CD8-positive, alpha-beta memory T cell (primary cell): ENCODE measurements around the gene HOOK2. TPM values are rescaled to one million over a fixed set of nuclear protein-coding genes. Genes with fewer than 3 reads are reported as not detected.
"Not testable (repeated sequence)": the region's sequence is repeated elsewhere in the genome, so short reads cannot be mapped to it uniquely, and the experiment has no call there.

Source experiments
- CTCF ChIA-PET: fragments of 350-600 bp; sonication (Branson Sonifier 250); formaldehyde crosslinking; loops from one replicate; lab custom pipeline; 2021; ENCODE audit warnings: antibody characterized with exemption; lab: Charles Lee
- POLR2A ChIA-PET: fragments of 350-600 bp; sonication (Branson Sonifier 250); formaldehyde crosslinking; loops from one replicate; lab custom pipeline; 2021; ENCODE audit warnings: antibody characterized with exemption; lab: Charles Lee
- DNase-seq, 5 donors: peaks; one replicate each; pipeline versions ENCODE4 v3.0.0 to v3.0.0-alpha.2; 2020 to 2022; ENCODE audit warnings: mixed read lengths in 1 of 5
- H3K27ac ChIP-seq: one replicate; pipeline ENCODE4 v1.7.0; 2013; ENCODE audit warnings: low read depth, mild to moderate bottlenecking, low read length, moderate library complexity
- H3K27me3 ChIP-seq: 2 replicates; pipeline ENCODE4 v1.7.0; 2013; ENCODE audit warnings: low read length, mild to moderate bottlenecking; ENCODE audit not compliant: insufficient read depth, poor library complexity, severe bottlenecking
- H3K36me3 ChIP-seq: 2 replicates; pipeline ENCODE4 v1.7.0; 2013; ENCODE audit warnings: mild to moderate bottlenecking, low read length, moderate library complexity; ENCODE audit not compliant: insufficient read depth
- H3K4me1 ChIP-seq: 2 replicates; pipeline ENCODE4 v1.7.0; 2013; ENCODE audit warnings: mild to moderate bottlenecking, low read length, moderate library complexity; ENCODE audit not compliant: insufficient read depth
- H3K4me3 ChIP-seq: 2 replicates; pipeline ENCODE4 v1.7.0; 2013; ENCODE audit warnings: mild to moderate bottlenecking, low read length
- H3K9me3 ChIP-seq: 2 replicates; pipeline ENCODE4 v1.7.0; 2013; ENCODE audit warnings: mild to moderate bottlenecking, low read length
- H3K27ac Mint-ChIP-seq, 8 donors: one replicate each; pipeline ENCODE4 v1.8.0; 2020 to 2021; ENCODE audit warnings: mixed read lengths in 8 of 8, mild to moderate bottlenecking in 6 of 8, inconsistent platforms in 3 of 8, moderate library complexity in 3 of 8
- H3K27me3 Mint-ChIP-seq, 2 donors: one replicate each; pipeline ENCODE4 v1.8.0; 2020 to 2021; ENCODE audit warnings: mixed read lengths in 2 of 2, mild to moderate bottlenecking in 1 of 2, moderate library complexity in 1 of 2
- H3K36me3 Mint-ChIP-seq, 3 donors: one replicate each; pipeline ENCODE4 v1.8.0; 2020 to 2021; ENCODE audit warnings: mixed read lengths in 3 of 3, inconsistent platforms in 1 of 3, mild to moderate bottlenecking in 1 of 3
- H3K4me1 Mint-ChIP-seq, 3 donors: one replicate each; pipeline ENCODE4 v1.8.0; 2020 to 2021; ENCODE audit warnings: mixed read lengths in 3 of 3, inconsistent platforms in 1 of 3, mild to moderate bottlenecking in 1 of 3
- H3K4me3 Mint-ChIP-seq, 7 donors: one replicate each; pipeline ENCODE4 v1.8.0; 2020 to 2021; ENCODE audit warnings: mixed read lengths in 7 of 7, mild to moderate bottlenecking in 6 of 7, moderate library complexity in 4 of 7, inconsistent platforms in 2 of 7
- H3K9me3 Mint-ChIP-seq, 5 donors: one replicate each; pipeline ENCODE4 v1.8.0; 2020 to 2022; ENCODE audit warnings: mixed read lengths in 5 of 5, mild to moderate bottlenecking in 3 of 5, moderate library complexity in 2 of 5, inconsistent platforms in 1 of 5
- polyA plus RNA-seq: library from polyadenylated mRNA; unstranded; fragments of 300-500 nt; fragmentation: Illumina TruSeq; gene quantifications from one replicate; pipeline ENCODE4 v1.2.3, GENCODE V29; 2021
- total RNA-seq, 2 experiments: library from RNA; stranded (reverse); gene quantifications; one replicate each; pipeline ENCODE4 v1.2.3, GENCODE V29; 2021

HOOK2 gene
- total and polyA plus RNA-seq, 3 experiments from 2014 or later: 2.9 to 11.4 (median 9.8) TPM

DNA sequence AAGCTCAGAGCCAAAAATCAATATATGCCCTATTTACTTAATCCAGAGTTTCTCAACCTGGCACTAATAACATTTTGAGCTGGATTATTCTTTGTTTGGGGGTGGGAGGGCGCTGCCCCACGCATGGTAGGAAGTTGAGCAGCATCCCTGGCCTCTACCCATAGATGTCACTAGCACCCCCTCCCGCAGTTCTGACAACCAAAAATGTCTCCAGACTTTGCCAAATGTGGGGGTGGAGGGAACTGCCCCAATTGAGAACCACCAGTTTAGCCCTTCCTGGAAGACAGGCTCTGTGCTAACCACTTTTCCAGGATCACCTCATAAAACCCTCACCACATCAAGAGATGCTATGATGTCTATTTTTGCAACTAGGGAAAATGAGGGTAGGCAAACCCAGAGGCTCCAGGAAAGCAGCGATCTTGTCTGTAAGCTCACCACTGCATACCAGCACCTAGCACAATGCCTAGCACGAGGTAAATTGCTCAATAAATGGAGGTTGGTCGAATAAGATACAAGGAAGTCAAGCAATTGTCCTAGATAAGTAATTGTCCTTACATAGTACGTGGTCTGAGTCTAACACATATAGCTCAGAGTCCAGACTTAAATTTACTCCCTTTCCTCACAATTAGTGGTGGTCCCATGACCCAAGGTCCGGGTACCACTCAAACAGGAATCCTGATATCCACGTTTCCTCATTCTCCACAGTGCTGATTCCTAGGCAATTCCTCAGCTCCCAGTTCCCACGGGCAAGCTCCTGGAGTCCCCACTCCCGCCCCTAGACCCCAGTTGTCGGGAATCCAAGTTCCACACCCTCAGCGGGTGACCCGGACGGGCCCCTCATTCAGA lies 41.8 kb downstream of the HOOK2 start:
- peaks cover 41% of the 10 kb centered on the region for H3K4me1 ChIP-seq
- no peaks in the 10 kb centered on the region for H3K9me3 Mint-ChIP-seq
- no peaks in the 10 kb centered on the region for H3K27me3 Mint-ChIP-seq
- peaks cover 26% of the 10 kb centered on the region for H3K36me3 ChIP-seq
- H3K4me3 Mint-ChIP-seq: peak overlapping the region; percentile 90 to 98 (median 93)
- peak in 3 of 5 donors; percentile 21 to 59 (median 48) for DNase-seq
- peak overlapping the region; percentile 84 to 96 (median 92) for H3K27ac Mint-ChIP-seq
- peaks cover 46 to 59% (median 46%) of the 10 kb centered on the region in 3 donors for H3K4me1 Mint-ChIP-seq
- no peaks in the 10 kb centered on the region for H3K27me3 ChIP-seq
- H3K36me3 Mint-ChIP-seq: peaks cover 0 to 52% (median 11%) of the 10 kb centered on the region in 3 donors
- no peaks in the 10 kb centered on the region for H3K9me3 ChIP-seq
- peak overlapping the region; percentile 68 for H3K4me3 ChIP-seq
- POLR2A ChIA-PET: interaction anchor here (0.6 to 4.9 kb wide), 8 partner anchors 11 to 369 kb away, joined by 3 to 38 read pairs (median 4); partner anchors contain the start of genes DHPS, FBXW9, JUNB and TNPO2
- CTCF ChIA-PET: interaction anchor here (1.0 to 3.8 kb wide), 11 partner anchors 9 to 113 kb away, joined by 3 to 25 read pairs (median 4); partner anchors contain the start of gene TNPO2
- H3K27ac ChIP-seq: peak overlapping the region; percentile 88

DNA sequence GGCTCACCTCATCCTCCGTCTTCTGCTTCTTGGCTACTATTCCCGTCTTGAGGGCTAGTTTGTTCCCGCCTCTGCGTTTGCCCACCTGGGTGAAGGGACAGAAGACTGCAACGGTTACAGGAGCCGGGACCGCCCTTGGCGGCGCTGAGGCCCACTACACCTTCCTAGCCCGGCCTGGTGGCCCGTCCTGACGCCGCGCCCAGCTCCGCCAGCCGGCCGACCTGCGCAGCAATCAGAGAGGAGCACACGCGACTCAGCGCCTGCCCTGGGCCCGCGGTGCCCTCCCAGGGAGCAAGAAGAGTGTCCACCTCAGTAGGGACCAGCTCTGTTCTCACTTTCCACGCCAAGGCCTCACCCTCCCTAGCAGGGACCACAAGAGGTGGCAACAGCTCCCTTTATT lies 44.0 kb downstream of the HOOK2 start:
- Mint-ChIP-seq H3K36me3 (peaks cover 0 to 55% (median 9%) of the 10 kb centered on the region in 3 donors), H3K4me1 (peaks cover 28 to 40% (median 30%) of the 10 kb centered on the region in 3 donors), H3K9me3 (no peaks in the 10 kb centered on the region), H3K27ac (no peak overlapping the region), H3K4me3 (peak overlapping the region in 1 of 7 donors; percentile 48), H3K27me3 (no peaks in the 10 kb centered on the region)
- Histone ChIP-seq H3K27ac (no peak overlapping the region), H3K4me3 (no peak overlapping the region), H3K27me3 (no peaks in the 10 kb centered on the region), H3K36me3 (peaks cover 24% of the 10 kb centered on the region), H3K9me3 (no peaks in the 10 kb centered on the region), H3K4me1 (peaks cover 25% of the 10 kb centered on the region)
- no peak for DNase-seq
- POLR2A ChIA-PET: interaction anchor here (0.7 to 1.1 kb wide), 2 partner anchors 8 to 35 kb away, joined by 5 to 11 read pairs; partner anchors contain the start of gene FBXW9
- CTCF ChIA-PET: interaction anchor here (1.1 to 2.5 kb wide), 2 partner anchors 27 to 116 kb away, joined by 3 to 5 read pairs; no protein-coding TSS in a partner anchor

DNA sequence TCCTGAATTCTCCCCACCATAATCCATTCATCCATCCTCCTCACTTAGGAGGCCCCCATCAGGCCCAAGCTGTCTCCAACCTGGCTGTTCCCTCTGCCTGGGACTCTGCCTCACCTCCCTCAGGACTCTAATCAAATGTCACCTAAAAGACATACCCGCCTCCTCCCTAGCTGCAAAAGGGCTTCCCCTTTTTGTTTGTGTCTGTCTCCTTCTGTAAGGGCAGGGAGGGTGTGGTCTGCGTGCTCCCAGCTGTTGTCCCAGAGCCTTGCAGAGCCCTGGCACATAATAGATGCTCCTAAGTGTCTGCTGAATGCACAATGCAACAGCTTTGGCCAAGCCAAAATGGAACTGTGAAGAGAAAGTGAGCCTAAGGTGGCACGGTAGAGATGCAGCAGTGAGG lies 45.3 kb downstream of the HOOK2 start:
- Mint-ChIP-seq H3K27me3 (no peaks in the 10 kb centered on the region), H3K4me3 (peak overlapping the region in 2 of 7 donors; percentile 6 to 51), H3K36me3 (peaks cover 0 to 55% (median 9%) of the 10 kb centered on the region in 3 donors), H3K27ac (peak overlapping the region in 2 of 8 donors; percentile 17 to 36), H3K9me3 (no peaks in the 10 kb centered on the region), H3K4me1 (peaks cover 28 to 36% (median 28%) of the 10 kb centered on the region in 3 donors)
- POLR2A ChIA-PET: interaction anchor here (0.6 kb wide), 1 partner anchor 12 kb away, joined by 3 read pairs; no protein-coding TSS in a partner anchor
- Histone ChIP-seq H3K4me1 (peaks cover 25% of the 10 kb centered on the region), H3K4me3 (no peak overlapping the region), H3K36me3 (peaks cover 24% of the 10 kb centered on the region), H3K27ac (no peak overlapping the region), H3K9me3 (no peaks in the 10 kb centered on the region), H3K27me3 (no peaks in the 10 kb centered on the region)
- no peak for DNase-seq
- CTCF ChIA-PET: interaction anchor here (0.8 kb wide), 1 partner anchor 13 kb away, joined by 3 read pairs; no protein-coding TSS in a partner anchor

- H3K4me1 Mint-ChIP-seq: peaks cover 33 to 42% (median 34%) of the 10 kb centered on the region in 3 donors
- CTCF ChIA-PET: interaction anchor here (1.7 kb wide), 1 partner anchor 38 kb away, joined by 4 read pairs; no protein-coding TSS in a partner anchor
- H3K27me3 Mint-ChIP-seq: no peaks in the 10 kb centered on the region
- H3K4me3 Mint-ChIP-seq: no peak overlapping the region
- no peak overlapping the region for H3K27ac Mint-ChIP-seq
- Histone ChIP-seq H3K4me3 (no peak overlapping the region), H3K27me3 (no peaks in the 10 kb centered on the region), H3K9me3 (no peaks in the 10 kb centered on the region), H3K36me3 (peaks cover 24% of the 10 kb centered on the region), H3K27ac (no peak overlapping the region), H3K4me1 (peaks cover 23% of the 10 kb centered on the region)
- DNase-seq: no peak
- peaks cover 0 to 44% (median 9%) of the 10 kb centered on the region in 3 donors for H3K36me3 Mint-ChIP-seq
- POLR2A ChIA-PET: no interaction called here
- no peaks in the 10 kb centered on the region for H3K9me3 Mint-ChIP-seq
Measured at GRCh38 chr19:12727745-12728433, 47.5 kb downstream of the HOOK2 start.

DNA sequence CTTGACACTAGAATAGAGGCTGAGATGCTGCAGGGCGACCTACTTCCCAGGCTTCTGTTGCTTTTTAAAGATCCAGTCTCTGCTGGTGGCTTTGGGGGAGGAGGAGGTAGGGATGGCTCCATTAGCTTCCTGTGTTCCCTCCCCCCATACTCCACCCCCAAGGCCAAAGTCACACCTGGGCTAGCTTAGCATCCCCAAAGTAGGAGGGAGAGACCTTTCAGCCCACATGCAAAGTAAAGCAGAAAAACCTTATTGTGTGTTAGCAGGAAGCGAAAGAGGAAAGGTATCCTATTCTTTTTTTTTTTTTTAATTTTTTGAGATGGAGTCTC lies 48.4 kb downstream of the HOOK2 start:
- no peak overlapping the region for H3K4me3 ChIP-seq
- peaks cover 31 to 38% (median 31%) of the 10 kb centered on the region in 3 donors for H3K4me1 Mint-ChIP-seq
- no peaks in the 10 kb centered on the region for H3K9me3 Mint-ChIP-seq
- H3K27ac ChIP-seq: no peak overlapping the region
- no peaks in the 10 kb centered on the region for H3K27me3 ChIP-seq
- peak overlapping the region in 1 of 7 donors; percentile 69 for H3K4me3 Mint-ChIP-seq
- ChIA-PET CTCF (interaction anchor here (1.7 kb wide), 1 partner anchor 39 kb away, joined by 4 read pairs; no protein-coding TSS in a partner anchor), POLR2A (no interaction called here)
- peaks cover 16% of the 10 kb centered on the region for H3K4me1 ChIP-seq
- no peak for DNase-seq
- H3K36me3 Mint-ChIP-seq: peaks cover 0 to 43% (median 9%) of the 10 kb centered on the region in 3 donors
- H3K27ac Mint-ChIP-seq: peak overlapping the region in 2 of 8 donors; percentile 1 to 60
- H3K27me3 Mint-ChIP-seq: peaks cover 0 to 2% of the 10 kb centered on the region in 2 donors
- H3K9me3 ChIP-seq: no peaks in the 10 kb centered on the region
- peaks cover 24% of the 10 kb centered on the region for H3K36me3 ChIP-seq

- peak overlapping the region in 2 of 7 donors; percentile 16 to 26 for H3K4me3 Mint-ChIP-seq
Measured at GRCh38 chr19:12725612-12726011, 49.7 kb downstream of the HOOK2 start.

More at GRCh38 chr19:12725612-12726011, 49.7 kb downstream of the HOOK2 start:
- H3K27ac Mint-ChIP-seq, H3K27me3 Mint-ChIP-seq, H3K4me3 ChIP-seq, H3K27me3 ChIP-seq, DNase-seq, H3K27ac ChIP-seq, H3K9me3 ChIP-seq, H3K9me3 Mint-ChIP-seq: not testable (repeated sequence)
- Mint-ChIP-seq H3K4me1 (peaks cover 38 to 40% (median 39%) of the 10 kb centered on the region in 3 donors), H3K36me3 (peaks cover 0 to 38% (median 7%) of the 10 kb centered on the region in 3 donors)
- CTCF ChIA-PET: interaction anchor here (0.8 to 1.4 kb wide), 2 partner anchors 8 to 31 kb away, joined by 3 read pairs; no protein-coding TSS in a partner anchor
- POLR2A ChIA-PET: interaction anchor here (0.6 to 0.9 kb wide), 2 partner anchors 9 to 43 kb away, joined by 4 to 6 read pairs; partner anchors contain the start of gene TRIR
- Histone ChIP-seq H3K36me3 (peaks cover 19% of the 10 kb centered on the region), H3K4me1 (peaks cover 17% of the 10 kb centered on the region)
